ENCODE results near the gene IL2RA.
"Not testable (repeated sequence)": the region's sequence is repeated elsewhere in the genome, so short reads cannot be mapped to it uniquely, and the experiment has no call there.

IL2RA gene

DNA sequence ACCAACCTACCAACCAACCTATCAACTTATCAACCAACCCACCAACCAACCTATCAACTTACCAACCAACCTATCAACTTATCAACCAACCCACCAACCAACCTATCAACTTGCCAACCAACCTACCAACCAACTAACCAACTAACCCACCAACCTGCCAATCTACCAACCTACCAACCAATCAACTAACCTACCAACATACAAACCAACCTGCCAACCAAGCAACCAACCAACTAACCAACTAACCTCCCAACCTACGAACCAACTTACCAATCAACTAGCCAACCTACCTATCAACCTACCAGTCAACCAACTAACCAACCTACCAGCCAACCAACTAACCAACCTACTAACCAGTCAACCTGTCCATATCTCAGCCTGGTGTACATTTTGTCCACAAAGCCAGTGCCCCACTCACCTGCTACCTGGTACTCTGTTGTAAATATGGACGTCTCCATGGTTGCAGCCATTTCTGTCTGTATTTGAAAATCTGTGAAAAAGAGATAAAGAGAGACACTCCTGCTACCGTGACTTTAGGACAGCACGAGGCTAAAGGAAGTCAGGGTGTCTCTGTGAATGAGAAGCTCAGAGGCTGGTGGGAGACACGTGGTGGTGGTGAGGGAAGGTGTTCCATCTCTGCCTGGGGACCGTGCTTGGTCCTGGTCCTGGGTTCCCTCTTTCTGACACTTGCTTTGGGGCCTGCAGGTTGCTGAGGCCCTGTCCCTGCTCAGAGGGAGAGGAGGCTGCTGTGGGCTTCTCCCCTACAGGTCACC, 43.0 kb downstream of the IL2RA start:
- in situ Hi-C loops (cut with HindIII; ENCODE audit: low sequenced_read_pairs), result no loop called here

DNA sequence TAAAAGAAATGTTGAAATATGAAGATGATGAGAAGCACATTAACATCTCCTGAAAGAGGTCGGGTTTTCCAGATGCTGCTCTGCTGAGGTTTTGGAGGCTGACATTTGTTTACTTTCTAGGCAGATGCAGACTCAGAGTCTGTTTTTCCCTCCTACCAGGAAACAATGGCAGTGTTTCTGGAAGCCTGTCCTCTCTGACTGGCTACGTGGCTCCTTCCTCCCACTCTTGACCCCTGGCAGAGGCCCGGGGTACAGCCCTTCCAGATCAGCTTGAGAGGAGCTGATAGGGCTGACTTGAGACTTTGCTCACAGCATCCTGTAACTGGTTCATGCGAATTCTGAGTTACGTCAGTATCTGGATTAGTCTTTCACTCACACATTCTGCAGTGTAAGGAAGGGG, 43.7 kb downstream of the IL2RA start:
- in situ Hi-C loops (cut with HindIII; ENCODE audit: low sequenced_read_pairs), result no loop called here

DNA sequence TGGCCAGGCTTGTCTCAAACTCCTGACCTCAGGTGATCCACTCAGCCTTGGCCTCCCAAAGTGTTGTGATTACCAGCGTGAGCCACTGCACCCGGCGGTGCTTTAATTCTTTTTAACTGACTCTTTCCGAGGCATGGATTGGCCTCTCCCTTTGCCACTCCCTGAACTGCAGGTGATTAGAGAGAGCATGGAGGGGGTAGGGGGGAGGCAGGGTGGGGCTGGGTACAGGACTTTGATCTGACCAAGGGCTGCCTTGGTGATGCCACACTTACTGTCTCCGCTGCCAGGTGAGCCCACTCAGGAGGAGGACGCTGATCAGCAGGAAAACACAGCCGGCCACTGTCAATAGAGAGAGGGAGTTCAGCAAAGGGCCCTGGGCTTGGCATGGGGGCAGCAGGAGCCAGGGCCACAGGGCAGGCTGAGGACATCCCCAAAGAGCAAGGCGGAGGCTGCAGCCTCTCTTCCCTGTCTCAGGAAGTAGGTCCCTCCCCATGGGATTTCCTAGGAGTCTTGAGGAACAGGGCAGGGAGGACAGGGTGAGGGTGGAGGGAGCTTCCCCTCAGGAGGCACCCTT, 44.3 kb downstream of the IL2RA start:
- in situ Hi-C loops (cut with HindIII; ENCODE audit: low sequenced_read_pairs), result no loop called here

DNA sequence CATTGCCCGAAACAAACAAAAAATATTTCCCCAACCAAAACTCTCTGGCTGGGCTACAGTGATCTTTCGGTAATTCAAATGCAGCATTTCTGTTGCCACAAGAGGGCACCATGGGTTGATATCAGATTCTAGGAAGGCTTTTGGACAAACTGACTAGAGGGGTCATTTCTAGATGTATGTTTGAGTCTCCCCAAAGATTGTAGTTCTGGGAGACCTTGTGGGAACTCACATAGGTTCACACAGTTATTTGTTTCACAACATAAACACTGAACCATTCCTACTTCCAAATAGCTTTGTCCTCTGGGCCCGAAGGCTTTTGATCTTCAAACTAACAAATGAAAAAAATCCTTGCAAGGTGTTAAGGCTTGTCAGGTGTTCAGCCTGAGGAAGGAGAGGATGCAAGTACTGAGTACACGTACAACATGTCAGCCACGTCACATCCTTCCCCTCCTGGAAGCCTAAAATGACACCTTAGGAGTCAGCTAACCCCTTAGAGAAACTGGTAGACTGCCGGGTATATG, 47.9 kb downstream of the IL2RA start:
- in situ Hi-C loops (cut with HindIII; ENCODE audit: low sequenced_read_pairs), result no loop called here

DNA sequence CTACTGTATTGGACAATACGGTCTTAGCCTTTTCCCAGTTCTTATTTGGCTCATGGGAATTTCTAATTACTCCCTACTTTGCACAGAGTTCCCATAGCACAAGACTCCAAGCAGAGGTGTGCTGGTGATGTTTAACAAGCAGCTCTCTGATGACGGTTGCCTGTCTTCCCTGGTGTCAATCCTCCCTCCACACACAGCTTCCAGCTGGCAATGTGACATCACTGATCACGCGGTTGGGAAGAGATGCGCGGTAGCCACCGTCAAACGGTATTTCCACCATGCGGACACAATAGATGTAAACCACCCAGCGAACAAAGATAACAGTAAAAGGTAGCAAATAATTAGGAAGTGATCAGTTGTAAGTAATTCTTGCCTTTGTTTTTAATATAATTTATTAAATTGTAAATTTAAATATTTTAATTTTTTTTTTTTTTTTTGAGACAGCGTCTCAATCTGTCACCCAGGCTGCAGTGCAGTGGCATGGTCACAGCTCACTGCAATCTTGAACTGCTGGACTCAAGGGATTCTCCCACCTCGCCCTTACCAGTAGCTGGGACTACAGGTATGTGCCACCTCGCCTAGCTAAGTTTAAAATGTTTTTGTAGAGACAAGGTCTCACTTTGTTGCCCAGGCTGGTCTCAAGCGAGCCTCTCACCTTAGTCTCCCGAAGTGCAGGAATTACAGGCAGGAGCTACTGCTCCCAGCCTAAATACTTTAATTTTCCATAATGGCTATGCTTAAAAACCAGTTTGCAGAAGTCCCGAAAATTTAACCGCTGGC, 48.6 kb downstream of the IL2RA start:
- in situ Hi-C loops (cut with HindIII; ENCODE audit: low sequenced_read_pairs), result no loop called here

DNA sequence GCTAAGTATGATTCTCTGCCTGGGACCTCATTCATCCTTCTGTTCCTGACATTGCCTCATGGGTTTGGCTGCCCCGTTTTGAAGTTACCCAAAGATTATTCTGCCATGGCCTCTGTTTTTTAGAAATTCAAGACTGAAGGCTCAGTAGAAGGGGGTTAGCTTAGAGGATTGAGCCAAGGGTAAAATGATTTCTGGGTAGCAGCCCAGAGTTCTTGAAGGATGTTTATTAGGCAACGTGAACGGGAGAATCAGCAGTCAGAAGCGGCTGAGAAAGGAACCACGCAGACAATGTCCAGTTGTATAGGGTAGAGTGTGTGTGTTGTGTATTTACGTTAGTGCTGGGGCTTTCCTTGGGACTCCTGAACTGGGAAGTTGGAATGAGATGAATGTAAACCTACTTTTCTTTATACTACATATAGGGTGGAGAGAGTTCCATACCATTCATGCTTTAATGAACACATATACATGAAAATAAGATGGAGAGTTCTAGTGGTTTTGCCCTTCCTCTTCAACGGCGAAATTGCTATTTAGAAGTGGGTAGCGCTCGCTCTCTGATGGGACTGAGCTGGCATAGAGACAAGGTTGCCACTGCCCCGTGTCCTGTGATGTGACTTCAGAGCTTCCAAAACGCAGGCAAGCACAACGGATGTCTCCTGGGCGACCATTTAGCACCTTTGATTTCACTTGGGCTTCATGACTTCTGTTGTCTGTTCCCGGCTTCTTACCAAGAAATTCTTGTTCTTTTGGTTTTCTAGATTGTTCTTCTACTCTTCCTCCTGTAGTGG, 49.9 kb downstream of the IL2RA start:
- in situ Hi-C loops (cut with HindIII; ENCODE audit: low sequenced_read_pairs), result no loop called here

DNA sequence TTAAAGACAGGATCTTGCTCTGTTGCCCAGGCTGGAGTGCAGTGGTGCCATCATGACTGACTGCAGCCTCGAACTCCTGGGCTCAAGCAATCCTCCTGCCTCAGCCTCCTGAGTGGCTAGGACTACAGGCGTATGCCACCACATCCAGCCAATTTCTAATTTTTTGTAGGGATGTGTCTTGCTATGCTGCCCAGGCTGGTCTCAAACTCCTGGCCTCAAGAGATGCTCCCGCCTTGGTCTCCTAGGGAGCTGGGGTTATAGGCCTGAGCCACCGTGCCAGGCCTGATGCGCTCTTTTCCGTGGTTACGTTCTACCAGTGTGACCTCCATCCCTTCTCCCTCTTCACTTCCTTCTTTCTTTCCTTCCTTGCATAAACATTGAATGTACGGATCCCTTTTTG, 50.6 kb downstream of the IL2RA start:
- in situ Hi-C loops (cut with HindIII; ENCODE audit: low sequenced_read_pairs), result no loop called here

DNA sequence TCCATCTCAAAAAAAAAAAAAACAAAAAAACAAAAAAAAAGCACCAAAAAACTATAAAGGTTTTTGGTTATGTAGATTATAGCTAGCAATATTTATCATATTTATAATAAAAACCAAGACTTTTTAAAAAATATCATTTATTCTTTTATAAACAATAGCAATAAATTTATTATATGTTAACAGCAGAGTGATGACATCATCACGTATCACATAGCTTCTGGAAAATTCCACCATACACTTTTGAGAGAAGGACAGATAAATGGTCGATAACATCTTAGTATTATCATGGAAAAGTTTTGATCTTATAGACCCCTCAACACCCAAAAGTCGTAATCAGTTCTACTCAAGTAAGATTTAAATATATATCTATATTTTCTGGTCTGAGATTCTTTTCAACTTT, 51.6 kb downstream of the IL2RA start:
- in situ Hi-C loops (cut with HindIII; ENCODE audit: low sequenced_read_pairs), result no loop called here

DNA sequence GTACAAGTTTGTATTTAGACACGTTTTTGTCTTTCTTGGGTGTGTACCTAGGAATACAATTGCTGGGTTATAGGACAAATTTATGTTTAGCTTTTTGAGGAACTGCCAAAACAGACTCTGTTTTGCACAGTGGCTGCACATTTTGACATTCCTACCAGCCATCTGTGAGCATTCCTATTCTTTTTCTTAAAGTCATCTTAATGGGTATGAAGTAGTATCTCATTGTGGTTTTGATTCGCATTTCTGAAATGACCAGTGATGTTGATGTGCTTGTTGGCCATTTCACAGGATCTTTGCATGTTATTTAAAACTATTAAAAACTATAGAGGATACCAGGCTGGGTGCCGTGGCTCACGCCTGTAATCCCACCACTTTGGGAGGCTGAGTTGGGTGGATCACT, 52.2 kb downstream of the IL2RA start:
- in situ Hi-C loops (cut with HindIII; ENCODE audit: low sequenced_read_pairs), result no loop called here

DNA sequence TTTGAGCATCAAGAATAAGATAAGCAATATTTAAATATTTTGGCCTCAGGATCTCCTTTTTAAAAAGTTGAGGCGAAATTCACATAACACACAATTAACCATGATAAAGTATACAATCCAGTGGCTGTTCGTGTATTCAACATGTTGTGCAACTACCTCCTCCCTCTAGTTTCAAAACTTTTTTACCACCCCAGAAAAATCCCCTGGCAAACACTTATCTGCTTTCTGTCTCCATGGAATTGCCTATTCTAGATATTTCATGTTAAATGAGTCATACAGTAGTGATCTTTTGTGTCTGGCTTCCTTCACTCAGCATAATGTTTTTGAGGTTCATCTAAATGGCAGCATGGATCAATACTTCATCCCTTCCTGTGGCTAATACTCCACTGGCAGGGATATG, 53.0 kb downstream of the IL2RA start:
- in situ Hi-C loops (cut with HindIII; ENCODE audit: low sequenced_read_pairs), result no loop called here

DNA sequence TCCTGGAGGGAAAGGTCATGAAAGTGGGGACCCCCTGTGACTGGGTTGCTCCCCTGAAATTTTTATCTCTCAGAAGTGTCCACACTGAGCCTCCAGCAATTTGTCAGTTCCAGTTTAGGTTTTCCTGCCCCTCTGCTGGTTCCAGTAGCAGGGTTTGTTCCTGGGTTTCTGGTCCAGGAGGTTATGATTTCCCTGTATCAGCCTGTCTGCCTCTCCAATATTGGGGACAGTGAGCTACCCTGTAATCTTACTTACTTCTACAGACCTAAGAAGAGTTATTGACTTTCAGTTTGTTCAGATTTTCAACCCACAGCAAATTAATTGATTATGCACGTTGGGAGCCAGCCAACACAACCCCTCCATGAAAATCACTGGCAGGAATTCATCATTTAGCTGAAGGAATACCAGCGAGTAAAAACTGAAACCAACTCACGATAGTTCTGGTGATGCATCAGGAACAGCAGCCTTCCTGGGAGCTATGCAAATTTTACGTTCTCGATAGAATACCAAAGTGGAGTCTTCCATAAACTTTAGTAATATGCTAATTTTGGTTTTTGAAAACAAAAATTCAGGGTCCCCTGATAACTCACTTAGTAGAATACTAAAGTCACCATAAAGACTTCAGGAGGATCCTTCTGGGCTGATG, 53.5 kb downstream of the IL2RA start:
- in situ Hi-C loops (cut with HindIII; ENCODE audit: low sequenced_read_pairs), result no loop called here

DNA sequence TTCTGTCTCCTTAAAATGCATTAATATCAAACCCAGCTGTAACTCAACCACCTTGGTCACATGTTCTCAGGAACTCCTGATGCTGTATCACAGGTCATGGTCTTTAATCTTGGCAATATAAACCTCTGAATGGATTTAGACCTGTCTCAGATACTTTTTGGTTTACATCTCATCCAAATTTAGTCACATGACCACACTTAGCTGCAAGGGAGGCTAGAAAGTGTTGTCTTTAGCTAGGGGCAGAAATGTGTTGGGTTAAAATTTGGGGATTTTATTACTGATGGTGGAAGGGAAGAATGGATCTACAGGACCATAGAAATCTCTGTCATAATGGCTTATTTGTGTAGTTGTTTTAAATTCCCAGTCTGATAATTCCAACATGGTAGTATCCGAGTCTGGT, 55.2 kb downstream of the IL2RA start:
- in situ Hi-C loops (cut with HindIII; ENCODE audit: low sequenced_read_pairs), result no loop called here

DNA sequence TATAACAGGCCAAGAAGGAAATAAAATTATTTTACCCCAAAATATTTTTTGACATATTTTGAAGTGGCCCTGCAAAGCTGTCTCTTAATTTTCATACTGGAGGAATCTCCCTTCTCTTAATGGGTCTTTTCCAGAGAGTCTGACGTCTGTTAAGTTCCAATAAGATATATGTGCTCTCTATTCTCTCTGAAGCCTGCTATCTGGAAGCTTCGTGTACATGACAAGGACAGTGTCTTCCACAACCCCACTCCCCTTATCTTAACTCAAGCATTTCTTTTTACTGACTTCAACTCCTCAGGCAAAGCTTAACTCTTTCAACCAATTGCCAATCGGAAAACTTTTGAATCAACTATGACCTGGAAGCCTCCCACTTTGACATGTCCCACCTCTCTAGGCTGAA, 55.6 kb downstream of the IL2RA start:
- in situ Hi-C loops (cut with HindIII; ENCODE audit: low sequenced_read_pairs), result no loop called here

DNA sequence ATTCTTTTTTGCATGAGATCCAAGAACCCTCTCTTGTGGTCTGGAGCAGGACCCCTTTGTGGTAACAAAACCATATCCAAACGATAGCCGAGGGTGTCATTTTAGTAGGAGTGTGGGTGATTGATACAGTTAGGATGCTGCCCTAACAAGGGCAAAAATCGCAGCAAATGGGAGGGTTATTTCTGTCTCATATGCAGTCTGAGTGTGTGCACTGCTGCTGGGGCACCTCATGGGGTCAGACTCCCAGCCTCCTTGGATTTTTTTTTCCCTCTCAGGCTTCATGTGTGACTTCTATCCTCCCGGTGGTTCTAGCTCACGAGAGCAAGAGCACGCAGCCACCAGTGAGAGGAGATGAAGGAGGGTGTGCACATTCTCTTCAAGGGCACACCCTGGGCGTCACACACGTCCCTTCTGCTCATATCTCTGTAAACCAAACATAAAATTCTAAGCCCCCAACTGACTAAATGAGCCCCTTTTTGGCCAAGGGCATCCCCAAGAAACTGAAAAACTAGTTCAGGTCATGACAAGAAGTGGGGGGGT, 56.2 kb downstream of the IL2RA start:
- in situ Hi-C loops (cut with HindIII; ENCODE audit: low sequenced_read_pairs), result no loop called here

DNA sequence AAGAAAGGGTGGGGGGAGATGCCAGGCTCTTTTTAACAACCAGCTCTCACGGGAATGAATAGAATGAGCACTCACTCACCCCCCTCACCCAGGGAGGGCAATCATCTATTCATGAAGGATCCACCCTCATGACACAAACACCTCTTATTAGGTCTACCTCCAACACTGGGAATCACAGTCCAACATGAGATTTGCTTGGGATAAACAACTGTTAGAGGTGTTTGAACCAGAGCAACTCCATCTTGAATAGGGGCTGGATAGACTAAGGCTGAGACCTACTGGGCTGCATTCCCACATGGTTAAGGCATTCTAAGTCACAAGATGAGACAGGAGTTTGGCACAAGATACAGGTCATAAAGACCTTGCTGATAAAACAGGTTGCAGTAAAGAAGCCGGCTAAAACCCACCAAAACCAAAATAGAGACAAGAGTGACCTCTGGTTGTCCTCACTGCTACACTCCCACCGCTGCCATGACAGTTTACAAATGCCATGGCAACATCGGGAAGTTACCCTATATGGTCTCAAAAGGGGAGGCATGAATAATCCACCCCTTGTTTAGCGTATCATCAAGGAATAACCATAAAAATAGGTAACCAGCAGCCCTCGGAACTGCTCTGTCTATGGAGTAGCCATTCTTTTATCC, 56.9 kb downstream of the IL2RA start:
- in situ Hi-C loops (cut with HindIII; ENCODE audit: low sequenced_read_pairs), result not testable (repeated sequence)

DNA sequence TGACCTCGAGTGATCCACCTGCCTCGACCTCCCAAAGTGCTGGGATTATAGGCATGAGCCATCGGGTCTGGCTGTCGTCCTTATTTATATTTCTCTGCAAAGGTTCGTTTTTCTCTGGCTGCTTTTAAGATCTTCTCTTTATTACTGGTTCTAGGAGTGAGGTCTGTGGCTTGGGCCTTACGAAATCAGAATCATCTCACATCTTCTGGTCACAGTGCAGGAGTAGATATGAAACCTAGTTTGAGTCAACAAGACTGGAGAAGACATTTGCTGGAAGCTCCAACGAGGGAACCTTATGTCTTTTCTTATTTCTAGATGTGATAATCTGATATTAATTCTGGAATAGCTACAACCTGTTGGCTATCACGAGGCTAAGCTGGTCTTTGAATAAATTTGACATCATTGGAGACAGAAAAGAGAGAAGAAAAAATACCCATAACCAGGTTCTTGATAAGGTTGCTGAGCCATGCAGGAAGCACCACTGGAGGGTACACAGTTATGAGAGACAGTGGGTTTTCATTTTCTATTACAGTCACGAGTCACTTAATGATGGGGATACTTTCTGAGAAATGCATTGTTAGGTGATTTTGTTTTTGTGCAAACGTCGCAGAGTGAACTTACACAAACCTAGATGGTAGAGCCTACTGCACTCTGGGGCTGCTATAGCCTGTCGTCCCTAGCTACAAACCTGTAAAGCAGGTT, 59.2 kb downstream of the IL2RA start:
- in situ Hi-C loops (cut with HindIII; ENCODE audit: low sequenced_read_pairs), result no loop called here

DNA sequence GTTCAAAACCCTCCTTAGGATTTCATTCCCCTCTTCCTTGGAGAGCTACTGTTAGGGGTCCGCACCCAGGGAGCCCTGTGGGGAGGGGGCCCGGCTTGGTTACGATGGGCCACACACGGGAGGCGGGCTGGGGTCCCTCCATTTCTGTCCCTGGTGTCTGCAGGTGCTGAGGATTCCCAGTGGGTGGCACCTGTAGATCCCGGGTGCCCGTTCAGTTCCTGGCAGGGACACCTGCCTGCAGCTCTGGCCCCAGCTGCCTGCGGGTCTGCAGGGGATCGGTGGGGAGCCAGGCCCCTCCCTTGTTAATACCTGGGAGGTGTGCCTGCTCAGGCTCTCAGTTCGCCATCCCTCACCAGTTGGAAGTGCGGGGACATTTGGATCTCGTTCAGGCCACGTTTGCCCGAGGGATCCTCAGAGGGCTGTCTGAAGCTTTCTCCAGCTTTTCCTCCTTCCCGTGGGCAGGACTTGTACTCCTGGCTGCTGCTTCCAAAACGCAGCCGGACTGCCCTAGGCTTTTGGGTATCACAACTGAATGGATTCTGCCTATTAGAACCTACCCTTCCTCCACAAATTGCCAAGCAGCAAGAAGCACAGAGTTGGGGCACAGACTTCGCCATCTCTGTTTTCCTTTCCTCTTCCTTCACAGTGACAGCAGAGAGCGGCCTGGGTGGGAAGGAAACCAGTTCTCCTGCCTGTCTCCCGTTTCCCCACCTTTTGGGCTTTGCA, 62.6 kb downstream of the IL2RA start:
- in situ Hi-C loops (cut with HindIII; ENCODE audit: low sequenced_read_pairs), result loop anchor here (5.0 kb wide), 1 partner anchor 43 kb away; no protein-coding TSS in a partner anchor

DNA sequence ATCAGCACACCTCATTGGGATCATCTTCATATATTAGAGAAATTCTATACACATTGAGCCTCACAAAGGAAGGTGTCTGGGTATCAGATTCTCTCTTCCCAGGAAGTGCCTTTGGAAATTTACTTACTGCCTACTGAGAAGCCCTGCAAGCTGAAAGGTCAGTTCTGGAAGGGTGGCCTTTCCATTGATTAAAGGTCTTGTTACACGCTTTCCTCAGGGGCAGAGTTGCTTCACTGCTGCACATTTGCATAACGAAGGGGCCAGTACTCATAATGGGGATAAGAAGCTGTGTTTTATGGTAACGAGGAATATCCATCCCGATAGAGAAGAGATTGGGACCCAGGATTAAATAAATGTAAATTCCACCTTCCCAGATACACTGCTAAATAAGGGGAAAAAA, 65.5 kb downstream of the IL2RA start:
- in situ Hi-C loops (cut with HindIII; ENCODE audit: low sequenced_read_pairs), result loop anchor here (5.0 kb wide), 1 partner anchor 46 kb away; no protein-coding TSS in a partner anchor

Data from endothelial cell of hepatic sinusoid (primary cell).